GM18951 (cell line): ENCODE measurements around the gene GNB3.

Experiments
- POLR2A ChIP-seq: IDR thresholded peaks from 4 replicates; pipeline ENCODE4 v1.6.1; 2011; ENCODE audit warnings: mild to moderate bottlenecking; ENCODE audit not compliant: insufficient read length, insufficient read depth; ENCODE audit errors: extremely low read depth
- in situ Hi-C: fragments of 300-500 bp; cut with MboI; formaldehyde crosslinking; loops from one replicate; pipeline ENCODE4 v1.12.0; 2022; ENCODE audit warnings: low sequenced_read_pairs, mixed read lengths, inconsistent platforms; ENCODE audit not compliant: unreplicated experiment

The GNB3 gene

DNA sequence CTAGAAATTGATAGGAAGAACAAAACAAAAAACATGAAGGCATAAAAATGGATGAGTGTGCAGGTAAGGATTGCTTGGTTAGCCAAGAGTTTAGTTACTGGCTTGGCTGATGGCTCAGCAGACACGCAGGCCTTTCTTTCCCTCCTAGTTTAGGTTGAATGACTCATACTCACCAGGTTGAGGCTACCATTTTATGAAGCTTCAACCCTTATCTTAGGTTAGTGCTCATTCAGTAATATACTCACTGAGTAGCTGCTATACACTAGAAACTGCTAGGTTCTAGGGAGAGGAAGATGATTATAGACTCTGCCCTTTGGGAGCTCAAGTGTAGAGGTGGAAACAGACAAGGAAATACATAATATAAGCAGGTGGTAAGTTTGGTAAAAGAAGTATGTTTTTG, 6.5 kb upstream of the GNB3 start:
- TF ChIP-seq POLR2A: no peak
- in situ Hi-C loops: no loop called here

DNA sequence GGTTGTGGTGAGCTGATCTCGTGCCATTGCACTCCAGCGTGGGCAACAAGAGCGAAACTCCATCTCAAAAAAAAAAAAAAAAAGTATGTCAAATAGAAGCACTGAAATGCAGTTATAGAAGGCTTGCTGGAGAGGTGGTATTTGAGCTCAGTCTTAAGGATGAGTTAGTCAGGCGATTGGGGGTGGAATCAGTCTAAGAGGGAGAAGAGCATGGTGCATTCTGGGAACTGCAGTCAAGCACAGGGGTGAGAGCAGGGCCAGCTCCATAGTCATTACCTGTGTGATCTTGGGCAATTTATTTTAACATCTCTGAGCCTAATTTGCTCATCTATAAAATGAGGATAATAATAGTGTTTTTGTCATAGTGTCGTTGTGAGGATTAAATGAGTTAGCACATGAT, 5.9 kb upstream of the GNB3 start:
- in situ Hi-C loops: no loop called here
- no peak for TF ChIP-seq POLR2A

DNA sequence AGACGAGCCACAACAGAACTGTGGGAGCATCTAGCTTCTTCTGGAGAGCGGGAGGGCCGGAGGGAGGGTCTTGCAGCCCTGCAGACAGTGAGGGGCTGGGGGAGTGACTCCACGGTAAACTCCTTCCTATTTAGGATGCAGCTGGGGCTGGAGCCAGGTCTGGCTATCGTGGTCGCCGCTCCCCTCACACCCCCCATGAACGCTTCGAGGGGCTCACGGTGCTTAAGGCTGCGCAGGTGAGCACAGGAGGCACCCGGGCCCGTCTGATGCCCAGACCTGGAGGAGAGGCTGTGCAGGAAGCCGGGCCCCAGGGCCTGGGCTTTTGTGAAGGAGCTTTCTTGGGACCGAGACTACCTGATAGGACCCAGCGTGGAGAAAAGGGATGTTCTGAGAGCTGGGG, 3.9 kb upstream of the GNB3 start:
- in situ Hi-C loops: no loop called here
- TF ChIP-seq POLR2A: no peak

DNA sequence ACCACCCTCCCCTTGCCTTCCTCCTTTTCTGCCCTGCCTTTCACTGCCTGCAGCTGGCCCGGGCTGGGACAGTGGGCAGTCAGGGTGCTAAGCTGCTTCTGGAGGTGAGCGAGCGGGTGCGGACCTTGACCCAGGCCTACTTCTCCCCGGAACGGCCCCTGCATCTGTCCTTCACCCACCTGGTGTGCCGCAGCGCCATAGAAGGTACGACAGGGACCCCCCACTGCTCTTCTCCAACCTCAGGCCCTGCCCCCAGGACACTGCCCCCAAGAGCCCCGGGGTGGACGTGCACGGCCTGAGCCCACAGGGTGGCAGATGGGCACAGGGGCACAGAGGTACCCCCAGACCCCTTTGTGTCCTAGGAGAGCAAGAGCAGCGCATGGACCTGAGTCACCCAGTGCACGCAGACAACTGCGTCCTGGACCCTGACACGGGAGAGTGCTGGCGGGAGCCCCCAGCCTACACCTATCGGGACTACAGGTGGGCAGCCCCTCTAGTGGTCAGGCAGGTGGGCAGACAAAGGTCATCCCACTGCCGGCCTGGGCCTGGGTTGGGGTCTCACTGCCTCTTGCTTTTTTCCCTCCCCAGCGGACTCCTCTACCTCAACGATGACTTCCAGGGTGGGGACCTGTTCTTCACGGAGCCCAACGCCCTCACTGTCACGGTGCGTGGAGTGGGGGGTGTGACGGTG, 3.2 kb upstream of the GNB3 start:
- in situ Hi-C loops: no loop called here

DNA sequence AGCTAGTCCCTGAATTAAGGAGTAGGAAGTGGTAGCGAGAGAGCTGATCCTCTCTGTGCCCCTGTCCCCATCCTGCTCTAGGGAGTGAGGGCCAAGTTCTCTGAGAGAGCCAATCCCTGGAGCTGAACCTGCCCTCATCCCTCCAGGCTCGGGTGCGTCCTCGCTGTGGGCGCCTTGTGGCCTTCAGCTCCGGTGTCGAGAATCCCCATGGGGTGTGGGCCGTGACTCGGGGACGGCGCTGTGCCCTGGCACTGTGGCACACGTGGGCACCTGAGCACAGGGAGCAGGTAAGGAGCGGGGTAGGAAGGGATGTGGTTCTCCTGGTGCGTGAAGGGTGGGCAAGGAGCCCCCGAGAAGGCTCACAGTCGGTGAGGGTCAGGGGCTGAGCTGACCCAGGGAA, 1.9 kb upstream of the GNB3 start:
- in situ Hi-C loops: no loop called here
- no peak for TF ChIP-seq POLR2A

More for the DNA sequence above, 3.2 kb upstream of the GNB3 start:
- no peak for TF ChIP-seq POLR2A

DNA sequence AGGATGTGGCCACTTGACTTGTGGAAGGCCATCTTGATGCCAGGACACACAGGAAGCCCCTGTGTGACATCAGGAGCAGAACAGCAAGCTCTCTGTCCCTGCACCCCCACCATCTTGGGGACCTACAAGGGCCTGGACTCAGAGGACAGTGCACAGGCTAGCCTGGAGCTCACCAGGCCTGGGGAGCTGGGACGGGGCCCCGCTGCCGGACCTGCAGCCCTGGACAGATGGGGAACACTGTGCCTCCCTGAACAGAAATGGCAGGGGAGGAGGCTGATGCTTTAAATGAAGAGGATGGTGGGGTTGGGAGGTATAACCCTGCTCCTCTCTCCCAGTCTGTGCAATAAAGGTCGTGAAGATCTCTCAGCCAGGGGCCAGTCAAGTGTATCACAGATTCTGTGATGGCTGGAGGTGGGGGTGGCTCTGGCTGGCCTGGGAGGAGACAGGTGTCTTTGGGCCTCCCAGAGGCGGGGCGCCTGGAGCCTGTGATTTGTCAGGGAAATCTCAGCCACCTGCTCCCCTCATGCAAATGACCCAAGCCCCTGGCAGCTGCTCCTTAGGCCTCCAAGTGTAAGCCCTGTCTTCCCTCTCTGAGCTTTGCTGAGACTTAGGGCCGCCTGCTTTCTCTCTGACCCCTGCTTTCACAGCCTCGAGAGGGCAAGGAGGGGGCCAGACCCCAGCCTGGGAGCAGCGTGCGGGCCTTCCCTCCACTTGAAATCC, 1.1 kb upstream of the GNB3 start:
- in situ Hi-C loops: no loop called here
- TF ChIP-seq POLR2A: peak; percentile 54

DNA sequence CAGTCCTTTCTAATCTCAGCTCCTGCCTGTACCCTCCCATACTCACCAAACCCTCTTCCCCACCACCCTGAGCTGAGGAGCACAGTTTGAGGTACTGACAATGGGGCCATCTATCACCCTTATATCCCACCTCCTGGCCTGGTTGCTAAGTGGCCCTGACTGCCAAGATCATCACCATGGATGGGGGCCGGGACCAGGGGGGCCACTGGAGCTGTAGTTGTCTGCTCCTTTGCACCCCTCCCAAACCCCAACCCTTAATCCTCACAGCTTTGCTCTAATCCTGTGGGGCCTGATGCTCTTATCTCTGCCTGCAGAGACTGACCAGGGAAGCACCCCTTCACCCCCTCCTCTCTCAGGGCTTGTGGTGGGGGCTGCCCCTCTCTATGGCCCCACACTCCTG, 395 bp upstream of the GNB3 start:
- in situ Hi-C loops: no loop called here
- no peak for TF ChIP-seq POLR2A

DNA sequence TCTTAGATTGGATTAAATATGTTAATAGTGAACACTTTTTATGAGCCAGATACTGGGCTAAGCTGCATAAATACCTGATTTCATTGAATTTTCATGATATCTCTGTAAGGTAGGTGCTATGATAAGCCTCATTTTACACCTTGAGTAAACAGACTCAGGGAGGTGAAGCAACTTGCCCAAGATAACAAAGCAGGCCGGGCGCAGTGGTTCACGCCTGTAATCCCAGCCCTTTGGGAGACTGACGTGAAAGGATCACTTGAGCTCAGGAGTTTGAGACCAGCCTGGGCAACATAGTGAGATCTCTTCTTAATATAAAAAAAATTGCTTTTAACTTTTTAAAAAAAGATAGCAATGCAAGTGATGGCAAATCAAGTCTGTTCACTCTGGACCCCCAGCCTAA, 1.4 kb downstream of the GNB3 start:
- in situ Hi-C loops: no loop called here

DNA sequence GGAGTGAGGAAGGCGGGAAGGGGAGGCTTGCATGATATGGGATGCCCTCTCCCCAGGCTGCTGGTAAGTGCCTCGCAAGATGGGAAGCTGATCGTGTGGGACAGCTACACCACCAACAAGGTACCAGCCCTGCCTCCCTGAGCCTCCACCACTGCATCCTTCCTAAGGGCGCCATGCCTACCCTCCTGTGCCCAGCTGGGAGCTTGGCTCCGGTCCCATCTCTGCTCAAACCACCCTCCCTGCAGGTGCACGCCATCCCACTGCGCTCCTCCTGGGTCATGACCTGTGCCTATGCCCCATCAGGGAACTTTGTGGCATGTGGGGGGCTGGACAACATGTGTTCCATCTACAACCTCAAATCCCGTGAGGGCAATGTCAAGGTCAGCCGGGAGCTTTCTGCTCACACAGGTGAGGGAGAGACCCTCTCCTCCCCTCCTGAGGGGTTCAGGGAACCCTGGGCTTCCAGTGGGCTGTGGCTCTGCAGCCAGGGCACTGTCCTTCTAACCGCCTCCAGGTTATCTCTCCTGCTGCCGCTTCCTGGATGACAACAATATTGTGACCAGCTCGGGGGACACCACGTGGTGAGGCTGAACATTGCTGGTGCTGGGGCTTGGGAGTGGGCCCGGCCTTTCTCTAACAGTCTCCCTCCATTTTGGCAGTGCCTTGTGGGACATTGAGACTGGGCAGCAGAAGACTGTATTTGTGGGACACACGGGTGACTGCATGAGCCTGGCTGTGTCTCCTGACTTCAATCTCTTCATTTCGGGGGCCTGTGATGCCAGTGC, 2.6 kb downstream of the GNB3 start:
- in situ Hi-C loops: no loop called here
- TF ChIP-seq POLR2A: no peak

More for the DNA sequence above, 1.4 kb downstream of the GNB3 start:
- TF ChIP-seq POLR2A: no peak

DNA sequence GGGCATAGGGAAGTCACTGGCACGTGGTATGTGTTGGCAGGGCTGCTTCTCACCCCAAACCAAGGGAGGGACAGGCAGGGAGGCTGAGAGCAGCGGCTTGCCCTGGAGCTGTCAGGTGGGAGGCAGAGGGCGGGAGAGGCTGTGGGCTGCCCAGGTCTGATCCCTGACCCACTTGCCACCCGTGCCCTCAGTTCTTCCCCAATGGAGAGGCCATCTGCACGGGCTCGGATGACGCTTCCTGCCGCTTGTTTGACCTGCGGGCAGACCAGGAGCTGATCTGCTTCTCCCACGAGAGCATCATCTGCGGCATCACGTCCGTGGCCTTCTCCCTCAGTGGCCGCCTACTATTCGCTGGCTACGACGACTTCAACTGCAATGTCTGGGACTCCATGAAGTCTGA, 4.7 kb downstream of the GNB3 start:
- no peak for TF ChIP-seq POLR2A
- in situ Hi-C loops: no loop called here

DNA sequence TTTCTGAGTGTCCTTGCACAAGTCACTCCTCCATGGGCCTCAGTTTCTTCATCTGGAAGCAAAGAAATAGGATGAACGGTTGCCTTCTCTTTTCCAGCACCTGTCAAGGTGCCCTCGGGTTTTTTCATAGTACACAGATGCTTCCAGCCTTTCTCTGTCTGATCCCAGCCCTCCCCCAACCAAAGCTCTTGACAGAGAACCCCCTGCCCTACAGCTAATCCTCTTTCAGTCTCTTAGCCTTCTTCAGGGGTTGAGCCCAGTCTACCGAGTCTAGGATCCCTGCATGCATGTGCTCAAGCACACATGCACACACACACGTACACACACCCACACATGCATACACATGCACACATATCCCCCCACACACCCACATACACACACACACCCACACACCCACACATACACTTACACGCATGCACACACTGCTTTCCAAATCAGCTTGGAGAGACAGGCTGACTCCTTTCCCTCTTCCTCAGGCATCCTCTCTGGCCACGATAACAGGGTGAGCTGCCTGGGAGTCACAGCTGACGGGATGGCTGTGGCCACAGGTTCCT, 5.7 kb downstream of the GNB3 start:
- TF ChIP-seq POLR2A: no peak
- in situ Hi-C loops: no loop called here

DNA sequence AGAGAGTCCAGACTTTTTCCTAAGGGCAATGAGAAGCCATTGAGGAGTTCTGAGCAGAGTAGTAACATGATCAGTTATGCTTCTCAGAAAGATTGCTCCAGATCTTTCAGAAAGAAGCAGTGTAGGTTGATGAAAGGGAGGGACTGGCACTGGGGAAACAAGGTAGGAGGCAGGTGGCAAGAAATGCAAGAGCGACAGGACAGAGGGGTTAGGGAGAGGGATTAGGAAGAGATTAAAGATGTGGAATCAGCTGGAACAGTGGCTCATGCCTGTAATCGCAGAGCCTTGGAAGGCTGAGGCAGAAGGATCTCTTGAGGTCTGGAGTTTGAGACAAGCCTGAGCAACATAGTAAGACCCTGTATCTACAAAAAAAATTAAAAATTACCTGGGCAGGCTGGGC, 7.0 kb downstream of the GNB3 start:
- in situ Hi-C loops: no loop called here
- no peak for TF ChIP-seq POLR2A

DNA sequence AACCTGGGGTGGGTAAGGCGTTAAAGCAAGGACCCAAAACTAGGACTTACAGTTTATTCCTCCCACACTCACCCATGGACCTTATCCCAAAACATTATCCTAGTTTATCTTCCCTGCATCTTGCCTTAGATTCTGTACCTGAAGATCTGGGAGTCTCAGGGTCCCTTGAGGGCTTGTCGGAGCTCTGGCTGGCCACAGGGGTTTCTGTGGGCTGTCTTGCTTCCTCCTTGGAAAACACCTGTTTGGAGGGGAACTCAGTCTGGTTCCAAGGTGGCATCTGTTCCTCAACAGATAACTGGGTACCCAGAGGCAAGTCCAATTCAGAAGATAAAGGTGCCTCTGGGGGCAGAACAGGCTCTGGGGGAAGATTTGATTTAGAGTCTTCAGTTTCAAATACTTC, 8.7 kb downstream of the GNB3 start:
- in situ Hi-C loops: no loop called here
- TF ChIP-seq POLR2A: no peak

DNA sequence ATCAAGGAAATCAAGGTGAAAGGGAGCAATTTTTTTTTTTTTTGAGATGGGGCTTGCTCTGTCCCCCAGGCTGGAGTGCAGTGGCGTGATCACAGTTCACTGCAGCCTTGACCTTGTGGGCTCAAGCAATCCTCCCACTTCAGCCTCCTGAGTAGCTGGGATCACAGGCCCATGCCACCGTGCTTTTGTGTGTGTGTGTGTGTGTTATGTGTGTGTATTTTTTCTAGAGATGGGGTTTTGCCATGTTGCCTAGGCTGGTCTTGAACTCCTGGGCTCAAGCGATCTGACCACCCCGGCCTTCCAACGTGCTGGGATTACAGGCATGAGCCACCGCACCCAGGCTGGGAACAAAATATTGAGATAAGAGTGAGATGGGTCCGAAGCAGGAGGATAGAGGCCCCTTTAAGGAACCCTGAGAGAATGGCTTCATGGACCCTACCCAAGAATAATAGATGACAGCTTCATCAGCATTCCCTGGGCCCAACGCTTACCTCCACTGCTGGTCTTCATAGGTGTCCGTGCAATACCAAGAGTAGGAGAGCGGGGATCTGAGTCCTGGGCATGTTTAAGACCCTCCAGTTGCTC, 9.3 kb downstream of the GNB3 start:
- in situ Hi-C loops: no loop called here
- no peak for TF ChIP-seq POLR2A

DNA sequence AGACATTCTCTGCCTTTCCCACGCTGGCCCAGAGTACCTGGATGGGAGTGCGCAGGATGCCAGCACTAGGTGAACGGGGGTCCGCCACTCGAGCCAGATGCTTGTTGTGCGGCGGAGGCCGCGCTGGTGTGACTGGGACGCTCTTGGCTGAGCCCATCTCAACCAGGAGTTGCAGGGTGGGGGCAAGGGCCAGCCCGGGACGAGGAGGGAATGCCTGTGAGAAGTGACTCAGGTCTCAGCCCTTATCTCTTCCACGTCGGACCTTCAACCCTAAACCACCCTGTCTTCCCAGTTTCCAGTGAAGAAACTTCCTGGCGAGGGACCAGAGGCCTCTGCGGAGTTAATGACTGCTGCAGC, 10.0 kb downstream of the GNB3 start:
- in situ Hi-C loops: no loop called here
- TF ChIP-seq POLR2A: no peak
